NCI-H345 treated with DMSO at 0.1 percent for 48 hours (cell line): ENCODE results near the gene DCAF7.

Experiments used
- DNase-seq: peaks from one replicate; lab custom pipeline; 2025; ENCODE audit not compliant: unreplicated experiment; lab: John Stamatoyannopoulos, UW

DCAF7 gene

DNA sequence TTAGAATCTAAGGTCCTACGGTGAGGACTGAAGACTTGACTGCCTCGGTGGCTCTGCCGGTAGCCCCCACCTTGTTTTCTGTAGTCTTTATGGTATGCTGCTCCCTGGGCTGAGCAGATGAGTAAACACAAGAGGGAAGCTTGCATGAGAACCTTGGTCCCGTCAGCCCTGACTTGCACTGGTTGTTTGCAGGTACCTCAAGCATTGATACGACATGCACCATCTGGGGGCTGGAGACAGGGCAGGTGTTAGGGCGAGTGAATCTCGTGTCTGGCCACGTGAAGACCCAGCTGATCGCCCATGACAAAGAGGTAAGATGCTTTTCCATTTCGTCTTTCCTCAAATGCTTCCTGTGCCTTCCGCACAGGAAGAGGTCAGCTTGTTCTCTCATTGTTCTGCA, 29.4 kb downstream of the DCAF7 start:
- DNase-seq, result no peak

DNA sequence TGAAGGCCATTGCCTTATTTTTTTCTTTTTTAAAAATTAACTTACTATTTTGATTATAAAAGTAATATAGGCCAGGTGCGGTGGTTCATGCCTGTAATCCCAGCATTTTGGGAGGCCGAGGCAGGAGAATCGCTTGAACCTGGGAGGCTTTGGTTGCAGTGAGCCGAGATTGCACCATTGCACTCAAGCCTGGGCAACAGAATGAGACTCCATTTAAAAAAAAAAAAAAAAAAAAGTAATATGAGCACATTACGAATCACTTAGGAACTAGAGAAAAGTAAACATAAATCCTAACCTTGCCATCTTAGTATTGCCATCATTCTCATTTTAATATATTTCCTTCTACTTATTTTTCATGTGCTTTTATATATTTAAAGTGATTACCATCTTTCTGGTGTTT, 37.5 kb downstream of the DCAF7 start:
- DNase-seq, result no peak

DNA sequence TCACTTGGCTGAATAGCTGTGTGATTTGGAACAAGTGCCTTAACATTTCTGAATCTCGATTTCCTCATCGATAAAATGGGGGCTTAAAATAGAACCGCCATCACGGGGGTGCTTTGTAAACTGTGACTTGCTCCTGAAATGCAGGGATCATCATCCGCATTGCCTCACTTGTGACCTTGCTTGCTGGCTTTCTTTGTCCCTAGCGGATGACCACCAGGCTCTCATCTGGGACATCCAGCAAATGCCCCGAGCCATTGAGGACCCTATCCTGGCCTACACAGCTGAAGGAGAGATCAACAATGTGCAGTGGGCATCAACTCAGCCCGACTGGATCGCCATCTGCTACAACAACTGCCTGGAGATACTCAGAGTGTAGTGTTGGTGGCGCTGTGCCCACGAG, 38.5 kb downstream of the DCAF7 start:
- no peak for DNase-seq

GRCh38 chr17:63589646-63590045, 39.4 kb downstream of the DCAF7 start:
- no peak for DNase-seq

DNA sequence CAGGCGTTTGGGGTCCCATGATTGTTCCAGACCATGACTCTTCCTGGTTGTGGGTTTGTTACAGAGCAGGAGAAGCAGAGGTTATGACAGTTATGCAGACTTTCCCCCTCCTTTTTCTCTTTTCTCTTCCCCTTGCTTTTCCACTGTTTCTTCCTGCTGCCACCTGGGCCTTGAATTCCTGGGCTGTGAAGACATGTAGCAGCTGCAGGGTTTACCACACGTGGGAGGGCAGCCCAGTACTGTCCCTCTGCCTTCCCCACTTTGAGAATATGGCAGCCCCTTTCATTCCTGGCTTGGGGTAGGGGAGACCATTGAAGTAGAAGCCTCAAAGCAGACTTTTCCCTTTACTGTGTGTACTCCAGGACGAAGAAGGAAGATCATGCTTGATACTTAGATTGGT, 42.5 kb downstream of the DCAF7 start:
- no peak for DNase-seq

GRCh38 chr17:63595132-63595531, 44.9 kb downstream of the DCAF7 start:
- DNase-seq, result no peak

- DNase-seq, result no peak
Observed at GRCh38 chr17:63596856-63597586, 46.7 kb downstream of the DCAF7 start.

- no peak for DNase-seq
Observed at GRCh38 chr17:63598281-63598680, 48.0 kb downstream of the DCAF7 start.

- peak; percentile 57 for DNase-seq
Observed at GRCh38 chr17:63600569-63601438, 50.5 kb downstream of the DCAF7 start, which contains the start of gene TACO1. Gene TACO1 (plus strand): TSS chr17:63600895. CDS start chr17:63601084, 189 bp downstream.

DNA sequence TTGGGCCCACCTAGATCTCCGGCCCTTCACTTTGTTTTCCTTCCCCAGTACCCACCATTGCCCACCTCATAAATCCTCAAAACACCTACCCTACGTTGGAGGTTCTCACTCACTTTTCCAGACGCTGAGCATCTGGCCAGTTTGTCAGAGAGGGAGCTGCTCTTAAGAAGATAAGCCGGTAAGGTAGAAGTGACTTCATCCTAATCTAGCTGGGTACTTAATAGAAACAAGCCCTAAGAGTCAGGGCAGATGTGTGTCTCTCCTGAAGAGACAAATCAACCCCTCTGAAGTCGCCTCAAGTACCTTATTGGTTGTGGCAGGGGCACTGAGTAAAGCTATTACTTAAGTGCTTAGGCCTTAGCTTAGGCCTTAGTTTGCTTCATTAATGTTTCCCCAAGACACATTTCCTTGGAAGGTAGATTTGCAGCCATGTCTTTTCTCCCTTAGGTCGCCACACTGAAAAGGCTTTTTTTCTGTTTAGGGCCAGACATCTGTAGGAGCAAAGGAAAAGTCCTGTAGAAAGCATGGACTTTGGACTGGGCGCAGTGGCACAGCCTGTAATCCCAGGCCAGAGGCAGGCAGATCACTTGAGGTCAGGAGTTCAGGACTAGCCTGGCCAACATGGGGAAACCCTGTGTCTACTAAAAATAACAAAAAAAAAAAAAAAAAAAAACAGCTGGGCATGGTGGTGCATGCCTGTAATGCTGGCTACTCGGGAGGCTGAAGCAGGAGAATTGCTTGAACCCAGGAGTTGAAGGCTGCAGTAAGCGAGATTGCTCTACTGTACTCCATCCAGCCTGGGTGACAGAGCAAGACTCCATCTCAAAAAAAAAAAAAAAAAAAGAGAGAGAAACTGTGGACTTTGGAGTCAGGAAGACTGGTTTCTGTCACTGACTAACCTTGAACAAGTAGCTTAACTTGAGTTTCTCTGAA, 51.4 kb downstream of the DCAF7 start:
- DNase-seq, result no peak

DNA sequence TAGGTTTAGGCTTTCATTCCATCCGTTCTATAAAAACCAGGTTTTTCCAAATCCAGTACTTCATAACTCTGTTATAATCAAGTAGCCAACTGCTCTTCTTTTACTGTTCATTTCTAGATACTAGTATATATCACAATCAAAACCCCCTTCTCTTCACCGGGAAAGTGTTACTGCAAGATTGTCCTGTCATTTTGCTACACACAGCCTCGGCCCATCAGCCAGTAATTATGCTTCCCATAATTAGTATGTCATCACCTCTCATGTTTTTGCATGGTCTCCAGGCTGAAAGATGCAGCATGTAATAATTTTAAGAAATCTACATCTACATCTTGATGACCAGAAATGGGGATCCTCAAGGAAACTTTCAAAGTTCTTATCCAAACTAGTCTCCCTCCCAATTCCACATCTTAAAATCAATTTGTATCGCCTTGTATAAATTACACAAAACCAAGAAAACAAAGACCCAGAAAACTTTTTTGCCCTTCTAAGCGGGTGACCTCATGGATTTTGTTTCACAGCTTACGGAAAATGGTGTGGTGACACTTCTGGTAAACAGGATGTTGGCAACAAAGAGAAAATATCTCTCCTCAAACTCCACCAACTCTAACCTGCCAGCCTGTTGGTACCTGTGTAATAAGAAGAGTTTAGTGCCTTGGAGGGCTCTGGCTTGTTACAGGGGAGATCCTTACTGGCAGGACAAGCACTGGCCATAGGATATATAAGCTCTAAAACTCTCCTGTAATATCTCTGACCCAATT, 59.7 kb downstream of the DCAF7 start:
- no peak for DNase-seq

DNA sequence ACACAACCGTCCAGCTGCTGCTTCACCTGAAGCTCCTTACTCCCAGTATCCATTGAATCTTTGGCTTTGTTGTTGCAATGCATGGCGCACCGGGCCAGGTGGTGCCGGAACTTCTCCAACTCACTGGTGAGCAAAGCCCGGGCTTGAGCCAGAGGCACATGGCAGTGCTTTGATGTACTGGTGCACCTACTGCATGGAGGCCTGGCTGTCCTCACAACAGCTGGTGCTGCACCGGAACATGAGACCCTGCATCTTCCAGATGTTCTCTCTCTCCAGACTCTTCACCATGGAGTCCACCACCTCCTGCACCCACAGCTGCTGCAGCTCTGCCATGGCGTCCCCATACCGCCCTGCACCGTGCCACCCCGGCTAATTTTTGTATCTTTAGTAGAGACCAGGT, 60.6 kb downstream of the DCAF7 start:
- DNase-seq, result no peak

GRCh38 chr17:63611354-63611753, 61.1 kb downstream of the DCAF7 start:
- no peak for DNase-seq

- DNase-seq, result no peak
Observed at GRCh38 chr17:63613663-63614062, 63.4 kb downstream of the DCAF7 start.

- no peak for DNase-seq
Observed at GRCh38 chr17:63621229-63621683, 71.0 kb downstream of the DCAF7 start.

DNA sequence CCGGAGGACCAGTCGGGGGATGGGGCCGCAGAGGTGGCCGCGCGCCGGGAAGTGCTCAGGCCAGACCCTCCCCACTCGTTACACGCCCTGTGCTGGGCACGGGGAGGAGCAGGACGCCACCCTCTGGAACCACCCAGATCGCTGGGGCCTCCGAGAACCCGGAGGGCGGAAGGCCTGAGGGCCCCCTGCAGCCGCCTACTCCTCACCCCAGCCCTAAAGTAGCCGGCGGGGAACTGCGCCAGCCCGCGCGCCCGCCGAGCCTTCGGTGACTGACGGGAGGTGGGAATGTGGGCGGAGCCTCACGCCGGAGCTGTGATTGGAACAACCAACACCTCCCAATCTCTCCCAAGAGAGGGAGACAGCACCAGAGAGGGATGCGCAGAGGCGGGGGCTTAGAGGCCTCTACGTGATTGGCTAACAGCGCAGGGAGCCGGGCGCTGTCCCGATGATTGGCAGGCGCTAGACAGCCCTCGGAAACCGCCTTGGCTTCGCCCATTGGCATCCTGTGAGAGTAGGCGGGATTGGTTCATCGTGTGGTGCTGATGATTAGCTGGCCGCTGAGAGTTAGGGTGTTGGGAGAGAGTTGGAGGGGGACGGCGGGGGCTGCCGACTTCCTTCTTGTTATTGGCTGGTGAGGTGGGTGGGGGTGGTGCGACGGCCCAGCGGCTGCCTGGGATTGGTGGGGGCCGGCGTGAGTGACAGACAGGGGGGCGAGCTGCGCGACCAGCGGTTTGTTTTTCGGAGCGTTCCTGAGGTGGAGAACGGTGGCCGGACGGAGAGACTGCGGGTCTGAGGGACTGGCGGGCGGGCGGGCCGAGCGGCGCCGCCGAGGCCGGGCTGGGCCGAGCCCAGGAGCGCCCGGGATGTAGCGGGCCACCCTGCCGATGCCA, 71.7 kb downstream of the DCAF7 start, which contains the start of gene MAP3K3:
Gene MAP3K3 (plus strand): TSS at position 734 of the 890 bp plus-strand sequence. CDS start 343 bp downstream, outside the sequence.
- peak; percentile 99 for DNase-seq

DNA sequence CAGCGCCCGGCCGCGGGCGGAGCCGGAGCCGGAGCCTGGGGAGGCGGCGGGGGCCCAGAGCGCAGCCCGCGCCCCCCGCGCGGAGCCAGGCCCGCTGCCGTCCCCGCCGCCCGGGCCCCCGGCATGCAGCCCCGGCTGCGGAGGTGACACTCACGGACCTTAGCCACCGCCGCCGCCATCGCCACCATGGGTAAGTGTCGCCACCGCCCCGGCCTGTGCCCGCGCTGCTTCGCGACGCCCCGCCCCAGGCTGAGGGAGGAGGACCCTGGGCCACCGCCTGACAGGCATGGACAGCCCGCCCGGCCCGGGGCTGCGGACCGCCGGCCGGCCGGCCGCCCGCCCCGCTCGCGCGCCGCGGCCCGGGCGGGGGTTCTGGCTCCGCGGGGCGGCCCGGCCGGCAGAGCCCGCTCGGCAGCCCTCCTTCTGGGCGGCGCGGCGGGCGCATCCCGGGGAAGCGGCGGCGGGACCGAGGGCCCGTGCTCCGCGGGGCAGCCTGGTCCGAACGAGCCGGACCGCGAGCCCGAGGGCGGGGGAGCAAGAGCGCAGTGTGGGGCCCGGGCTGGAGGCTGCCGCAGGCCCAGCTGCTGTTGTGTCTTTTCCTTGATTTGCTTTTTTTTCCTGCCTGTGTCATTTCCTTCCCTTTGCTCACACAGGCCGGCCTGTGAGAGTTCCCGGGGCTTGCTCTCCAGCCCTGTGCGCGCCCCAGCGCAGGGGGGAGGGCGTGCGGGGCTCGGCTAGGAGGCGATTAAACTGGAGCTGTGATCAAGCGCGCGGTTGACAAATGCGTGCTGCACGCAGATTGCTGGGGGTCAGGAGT, 72.5 kb downstream of the DCAF7 start:
- DNase-seq, result no peak

GRCh38 chr17:63623786-63624530, 73.7 kb downstream of the DCAF7 start:
- DNase-seq, result no peak
